HCT116 (cell line): Measurements from ENCODE around the gene TAT. TPM values are rescaled to one million over a fixed set of nuclear protein-coding genes. Genes with fewer than 3 reads are reported as not detected.

Experiments used
- ATAC-seq: fragments of 200-7000 bp; cut with Tn5 transposase; 2 replicates; pipeline ENCODE4 v1.9.1; 2020; ENCODE audit warnings: mild to moderate bottlenecking, moderate library complexity
- BruUV-seq: library from RNA; stranded (reverse); fragments of 400-500 nt; replicated peaks from 2 replicates; lab custom pipeline; 2021; lab: Mats Ljungman, UMichigan
- CTCF ChIA-PET: fragments of 300-600 bp; sonication (Branson Sonifier 250); formaldehyde crosslinking; loops from one replicate; lab custom pipeline; 2021; ENCODE audit warnings: antibody characterized with exemption; lab: Charles Lee
- POLR2A ChIA-PET: fragments of 300-600, 350-600 bp; sonication (Branson Sonifier 250); formaldehyde crosslinking; loops from one replicate; lab custom pipeline; 2021; ENCODE audit warnings: antibody characterized with exemption; lab: Charles Lee
- RAD21 ChIA-PET, 2 experiments: fragments of 300-600 bp; sonication (Branson Sonifier 250); formaldehyde crosslinking; loops; one replicate each; lab custom pipeline; 2023; ENCODE audit warnings: low total read pairs in 2 of 2; ENCODE audit not compliant: uncharacterized antibody in 2 of 2, unreplicated experiment in 2 of 2, low non-redundant PET in 1 of 2; lab: Charles Lee
- DNase-seq: peaks from one replicate; pipeline ENCODE4 v3.0.0-alpha.2; 2010; ENCODE audit warnings: low read depth, low spot score
- H2AFZ ChIP-seq: fragments of 200-600 bp; shearing (Covaris generic), sonication (generic); 2 replicates; pipeline ENCODE4 v1.6.1; 2017; ENCODE audit warnings: low read depth, mixed run types, mixed read lengths, antibody characterized with exemption, low read length; ENCODE audit not compliant: poor library complexity, severe bottlenecking
- H3K27ac ChIP-seq: 2 replicates; pipeline ENCODE4 v1.5.1; 2012; ENCODE audit warnings: low read depth, low read length
- H3K27me3 ChIP-seq: fragments of 200-600 bp; sonication (generic); 2 replicates; pipeline ENCODE4 v1.6.1; 2016; ENCODE audit warnings: mixed run types, low read length, mixed read lengths; ENCODE audit not compliant: insufficient read depth
- H3K36me3 ChIP-seq, 2 experiments: fragments of 200-500 bp in 1 of 2; fragments of 200-600 bp in 1 of 2; sonication (Bioruptor generic) in 1 of 2; sonication (generic) in 1 of 2; 2 replicates each; pipeline versions ENCODE4 v1.5.1 to v1.6.1; 2014 to 2016; ENCODE audit warnings: low read length in 2 of 2, inconsistent platforms in 1 of 2, mixed read lengths in 1 of 2, mixed run types in 1 of 2; ENCODE audit not compliant: insufficient read depth in 2 of 2, control insufficient read depth in 1 of 2
- H3K4me1 ChIP-seq, 2 experiments: fragments of 200-600 bp in 1 of 2; sonication (generic) in 1 of 2; 2 replicates each; pipeline versions ENCODE4 v1.5.1 to v1.6.1; 2012 to 2017; ENCODE audit warnings: low read length in 2 of 2, inconsistent platforms in 1 of 2, mild to moderate bottlenecking in 1 of 2, mixed read lengths in 1 of 2, mixed run types in 1 of 2, moderate library complexity in 1 of 2; ENCODE audit not compliant: insufficient read depth in 2 of 2, control insufficient read depth in 1 of 2
- H3K4me2 ChIP-seq: fragments of 200-600 bp; sonication (generic); 2 replicates; pipeline ENCODE4 v1.6.1; 2017; ENCODE audit warnings: mixed run types, low read length, mixed read lengths
- H3K4me3 ChIP-seq, 2 experiments: fragments of 200-600 bp in 1 of 2; sonication (generic) in 1 of 2; replicated peaks in 1 of 2; 2 replicates each; pipeline ENCODE4 v1.5.1; 2011 to 2016; ENCODE audit warnings: low read length in 2 of 2, control low read depth in 1 of 2, low read depth in 1 of 2, mild to moderate bottlenecking in 1 of 2, mixed read lengths in 1 of 2, mixed run types in 1 of 2
- H3K79me2 ChIP-seq: fragments of 200-600 bp; sonication (generic); 2 replicates; pipeline ENCODE4 v1.6.1; 2017; ENCODE audit warnings: mild to moderate bottlenecking, mixed run types, low read length, moderate library complexity, mixed read lengths; ENCODE audit not compliant: insufficient read depth
- H3K9ac ChIP-seq: fragments of 200-600 bp; sonication (generic); 2 replicates; pipeline ENCODE4 v1.6.1; 2016; ENCODE audit warnings: low read length, mixed read lengths
- H3K9me2 ChIP-seq: fragments of 200-600 bp; sonication (generic), shearing (Covaris generic); 2 replicates; pipeline ENCODE4 v1.6.1; 2017; ENCODE audit warnings: mixed run types, mild to moderate bottlenecking, moderate library complexity; ENCODE audit not compliant: insufficient read depth
- H3K9me3 ChIP-seq, 2 experiments: fragments of 200-500 bp in 1 of 2; fragments of 200-600 bp in 1 of 2; sonication (Bioruptor generic) in 1 of 2; sonication (generic) in 1 of 2; 2 replicates each; pipeline ENCODE4 v1.6.1; 2014 to 2017; ENCODE audit warnings: low read length in 2 of 2, mixed read lengths in 2 of 2, inconsistent platforms in 1 of 2, low read depth in 1 of 2, mild to moderate bottlenecking in 1 of 2, mixed run types in 1 of 2, moderate library complexity in 1 of 2; ENCODE audit not compliant: control insufficient read depth in 1 of 2, insufficient read depth in 1 of 2
- H4K20me1 ChIP-seq: fragments of 200-600 bp; sonication (generic), shearing (Covaris generic); 2 replicates; pipeline ENCODE4 v1.6.1; 2017; ENCODE audit warnings: mixed run types, mild to moderate bottlenecking, moderate library complexity; ENCODE audit not compliant: insufficient read depth
- ATF3 ChIP-seq: IDR thresholded peaks from 2 replicates; pipeline ENCODE4 v1.6.1; 2012
- CBX3 ChIP-seq: IDR thresholded peaks from 2 replicates; pipeline ENCODE4 v1.6.1; 2012; ENCODE audit warnings: low read depth
- CEBPB ChIP-seq: IDR thresholded peaks from 2 replicates; pipeline ENCODE4 v1.6.1; 2012; ENCODE audit warnings: low read depth
- ELF1 ChIP-seq: IDR thresholded peaks from 2 replicates; pipeline ENCODE4 v1.6.1; 2012; ENCODE audit warnings: low read depth, borderline replicate concordance
- EZH2 ChIP-seq: fragments of 200-600 bp; sonication (generic); IDR thresholded peaks from 2 replicates; pipeline ENCODE4 v1.6.1; 2017; ENCODE audit warnings: antibody characterized with exemption, mixed run types
- FOSL1 ChIP-seq: IDR thresholded peaks from 2 replicates; pipeline ENCODE4 v1.6.1; 2012; ENCODE audit warnings: low read depth
- REST ChIP-seq: IDR thresholded peaks from 2 replicates; pipeline ENCODE4 v1.6.1; 2012; ENCODE audit warnings: low read depth
- SIN3A ChIP-seq: IDR thresholded peaks from 2 replicates; pipeline ENCODE4 v1.6.1; 2012; ENCODE audit warnings: low read depth
- SP1 ChIP-seq: IDR thresholded peaks from 2 replicates; pipeline ENCODE4 v1.6.1; 2012; ENCODE audit warnings: low read depth
- ZBTB33 ChIP-seq: IDR thresholded peaks from 2 replicates; pipeline ENCODE4 v1.6.1; 2011; ENCODE audit warnings: mild to moderate bottlenecking, low read length, moderate library complexity; ENCODE audit not compliant: insufficient replicate concordance; ENCODE audit errors: extremely low read depth
- ZFX ChIP-seq: fragments of 450-650 bp; IDR thresholded peaks from 2 replicates; pipeline ENCODE4 v1.6.1; 2017
- intact Hi-C: fragments of 100-400 bp; cut with micrococcal nuclease; formaldehyde crosslinking; loops from 2 replicates; pipeline ENCODE4 v1.10.0; 2022
- total RNA-seq: library from RNA; stranded (reverse); gene quantifications from one replicate; pipeline ENCODE4 v1.2.1, GENCODE V29; 2021; ENCODE audit not compliant: unreplicated experiment
- TF ChIP-seq, protein P1 (sequence below): IDR thresholded peaks from 2 replicates; pipeline ENCODE4 v1.6.1; 2012

Gene TAT
- total RNA-seq, 1 experiment from 2014 or later = 0.91 TPM

GRCh38 chr16:71585318-71585703, 8.4 kb upstream of the TAT start:
- Histone ChIP-seq H4K20me1 (no peaks in the 10 kb centered on the region), H3K79me2 (no peaks in the 10 kb centered on the region), H3K27ac (no peak overlapping the region)
- no TSS peak for BruUV-seq
- TF ChIP-seq ATF3 (no peak), ELF1 (no peak)
- TF ChIP-seq, all 23 proteins: peak for 0
- Histone ChIP-seq H3K9me3 (no peaks in the 10 kb centered on the region), H3K9ac (no peak overlapping the region), H3K4me3 (no peak overlapping the region), H2AFZ (no peak overlapping the region), H3K4me1 (no peaks in the 10 kb centered on the region), H3K36me3 (no peaks in the 10 kb centered on the region), H3K27me3 (peaks cover 8% of the 10 kb centered on the region; the same call in 1 of the 2 replicates), H3K4me2 (no peak overlapping the region), H3K9me2 (no peaks in the 10 kb centered on the region)
- CTCF ChIA-PET = interaction anchor here (1.1 to 1.9 kb wide), 2 partner anchors 20 to 26 kb away, joined by 4 to 6 read pairs; no protein-coding TSS in a partner anchor
- DNase-seq (no peak), ATAC-seq (no peak)
- RAD21 ChIA-PET = no interaction called here
- intact Hi-C loops = no loop called here
- POLR2A ChIA-PET = no interaction called here

- no peaks in the 10 kb centered on the region for H3K9me2 ChIP-seq
- no peak for DNase-seq
- RAD21 ChIA-PET = no interaction called here
- CTCF ChIA-PET = interaction anchor here (1.1 to 1.9 kb wide), 2 partner anchors 20 to 26 kb away, joined by 4 to 6 read pairs; no protein-coding TSS in a partner anchor
- no TSS peak for BruUV-seq
- H2AFZ ChIP-seq = no peak overlapping the region
- intact Hi-C loops = no loop called here
- H3K27ac ChIP-seq = no peak overlapping the region
- POLR2A ChIA-PET = no interaction called here
- H3K4me1 ChIP-seq = no peaks in the 10 kb centered on the region
- no peaks in the 10 kb centered on the region for H4K20me1 ChIP-seq
- peaks cover 8% of the 10 kb centered on the region; the same call in 1 of the 2 replicates for H3K27me3 ChIP-seq
- no peak overlapping the region for H3K4me3 ChIP-seq
- no peaks in the 10 kb centered on the region for H3K36me3 ChIP-seq
- H3K79me2 ChIP-seq = no peaks in the 10 kb centered on the region
- no peak overlapping the region for H3K9ac ChIP-seq
- H3K9me3 ChIP-seq = no peaks in the 10 kb centered on the region
- no peak for ATAC-seq
- no peak overlapping the region for H3K4me2 ChIP-seq
- TF ChIP-seq SIN3A (no peak), ELF1 (no peak), REST (no peak), CBX3 (no peak), CEBPB (no peak), ZBTB33 (no peak), SP1 (no peak), EZH2 (no peak), ZFX (no peak), FOSL1 (no peak)
- TF ChIP-seq, protein P1, sequence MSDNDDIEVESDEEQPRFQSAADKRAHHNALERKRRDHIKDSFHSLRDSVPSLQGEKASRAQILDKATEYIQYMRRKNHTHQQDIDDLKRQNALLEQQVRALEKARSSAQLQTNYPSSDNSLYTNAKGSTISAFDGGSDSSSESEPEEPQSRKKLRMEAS = no peak
Measured at GRCh38 chr16:71584543-71585317, 7.8 kb upstream of the TAT start.
